Activated gamma-delta T cell (primary cell): ENCODE results near the gene NTRK3.

Source experiments
- DNase-seq: peaks from one replicate; lab custom pipeline; 2025; lab: John Stamatoyannopoulos, UW

The NTRK3 gene

GRCh38 chr15:87818756-87819155 is 437.8 kb downstream of the NTRK3 start:
- no peak for DNase-seq

- no peak for DNase-seq
Measured at GRCh38 chr15:87817553-87817952, 439.0 kb downstream of the NTRK3 start.

GRCh38 chr15:87816811-87817210 is 439.7 kb downstream of the NTRK3 start:
- no peak for DNase-seq

- no peak for DNase-seq
Measured at GRCh38 chr15:87816016-87816415, 440.5 kb downstream of the NTRK3 start.
